ENCODE measurements around the gene TBCC.
"Not testable (repeated sequence)": the region's sequence is repeated elsewhere in the genome, so short reads cannot be mapped to it uniquely, and the experiment has no call there.

Gene TBCC

GRCh38 chr6:42769836-42770235 lies 23.9 kb upstream of the TBCC start:
- no peak for DNase-seq

- no peak for DNase-seq
Observed at GRCh38 chr6:42769051-42769450, 23.1 kb upstream of the TBCC start.

- peak; percentile 44 for DNase-seq
Observed at GRCh38 chr6:42766163-42766670, 20.3 kb upstream of the TBCC start.

GRCh38 chr6:42764911-42765648 lies 19.2 kb upstream of the TBCC start:
- no peak for DNase-seq

- no peak for DNase-seq
Observed at GRCh38 chr6:42762950-42763349, 17.0 kb upstream of the TBCC start.

GRCh38 chr6:42762426-42762859 lies 16.5 kb upstream of the TBCC start:
- no peak for DNase-seq

GRCh38 chr6:42761287-42762067 lies 15.6 kb upstream of the TBCC start:
- no peak for DNase-seq

- DNase-seq = no peak
Observed at GRCh38 chr6:42758756-42759430, 13.0 kb upstream of the TBCC start.

GRCh38 chr6:42756722-42757121 lies 10.8 kb upstream of the TBCC start:
- no peak for DNase-seq

- no peak for DNase-seq
Observed at GRCh38 chr6:42754759-42755158, 8.9 kb upstream of the TBCC start.

GRCh38 chr6:42751055-42751454 lies 5.2 kb upstream of the TBCC start:
- no peak for DNase-seq

GRCh38 chr6:42748203-42748898 lies 2.4 kb upstream of the TBCC start:
- no peak for DNase-seq

GRCh38 chr6:42746463-42747391 lies 824 bp upstream of the TBCC start:
- peak; percentile 81 for DNase-seq

GRCh38 chr6:42745083-42745639 lies 742 bp downstream of the TBCC start:
- DNase-seq = no peak

GRCh38 chr6:42744351-42744893 lies 1.5 kb downstream of the TBCC start:
- no peak for DNase-seq

- no peak for DNase-seq
Observed at GRCh38 chr6:42742116-42742894, 3.6 kb downstream of the TBCC start.

- no peak for DNase-seq
Observed at GRCh38 chr6:42740725-42741124, 5.2 kb downstream of the TBCC start.

- DNase-seq = no peak
Observed at GRCh38 chr6:42735976-42736375, 9.9 kb downstream of the TBCC start.

- DNase-seq = not testable (repeated sequence)
Observed at GRCh38 chr6:42733867-42734481, 11.9 kb downstream of the TBCC start.

GRCh38 chr6:42729731-42730130 lies 16.2 kb downstream of the TBCC start:
- no peak for DNase-seq

Data from T1000 (cell line).